GM12801 (cell line): ENCODE data around the gene CMTM7.

Experiments used
- CTCF ChIP-seq: IDR thresholded peaks from one replicate; pipeline ENCODE4 v1.5.1; 2011; ENCODE audit warnings: control low read depth; ENCODE audit not compliant: insufficient read length; ENCODE audit errors: extremely low read depth

CMTM7 gene

GRCh38 chr3:32460031-32460749 is 68.5 kb downstream of the CMTM7 start:
- no peak for TF ChIP-seq CTCF

- TF ChIP-seq CTCF: peak; percentile 32
Measured at GRCh38 chr3:32467333-32468070, 75.8 kb downstream of the CMTM7 start.

- no peak for TF ChIP-seq CTCF
Measured at GRCh38 chr3:32469151-32469874, 77.7 kb downstream of the CMTM7 start.

GRCh38 chr3:32470362-32470761 is 78.7 kb downstream of the CMTM7 start:
- TF ChIP-seq CTCF: no peak

- no peak for TF ChIP-seq CTCF
Measured at GRCh38 chr3:32471246-32471645, 79.6 kb downstream of the CMTM7 start.

- no peak for TF ChIP-seq CTCF
Measured at GRCh38 chr3:32474201-32474600, 82.5 kb downstream of the CMTM7 start.

- no peak for TF ChIP-seq CTCF
Measured at GRCh38 chr3:32480604-32481003, 89.0 kb downstream of the CMTM7 start.
